ENCODE measurements around the gene VSTM2L.
A peak's percentile ranks its signal among the peaks of the same experiment; 100 is the strongest.

GRCh38 chr20:37856932-37857660, 45.8 kb upstream of the VSTM2L start:
- TF ChIP-seq RFX5 (IDR thresholded peaks at IDR 0.05; ENCODE audit: low read depth, low read length): no peak; the same call in 1 of the 2 replicates
- TF ChIP-seq POLR2A (IDR thresholded peaks at IDR 0.05; ENCODE audit: low read depth, low read length): no peak
- TF ChIP-seq, protein P1, sequence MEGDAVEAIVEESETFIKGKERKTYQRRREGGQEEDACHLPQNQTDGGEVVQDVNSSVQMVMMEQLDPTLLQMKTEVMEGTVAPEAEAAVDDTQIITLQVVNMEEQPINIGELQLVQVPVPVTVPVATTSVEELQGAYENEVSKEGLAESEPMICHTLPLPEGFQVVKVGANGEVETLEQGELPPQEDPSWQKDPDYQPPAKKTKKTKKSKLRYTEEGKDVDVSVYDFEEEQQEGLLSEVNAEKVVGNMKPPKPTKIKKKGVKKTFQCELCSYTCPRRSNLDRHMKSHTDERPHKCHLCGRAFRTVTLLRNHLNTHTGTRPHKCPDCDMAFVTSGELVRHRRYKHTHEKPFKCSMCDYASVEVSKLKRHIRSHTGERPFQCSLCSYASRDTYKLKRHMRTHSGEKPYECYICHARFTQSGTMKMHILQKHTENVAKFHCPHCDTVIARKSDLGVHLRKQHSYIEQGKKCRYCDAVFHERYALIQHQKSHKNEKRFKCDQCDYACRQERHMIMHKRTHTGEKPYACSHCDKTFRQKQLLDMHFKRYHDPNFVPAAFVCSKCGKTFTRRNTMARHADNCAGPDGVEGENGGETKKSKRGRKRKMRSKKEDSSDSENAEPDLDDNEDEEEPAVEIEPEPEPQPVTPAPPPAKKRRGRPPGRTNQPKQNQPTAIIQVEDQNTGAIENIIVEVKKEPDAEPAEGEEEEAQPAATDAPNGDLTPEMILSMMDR (conservative IDR thresholded peaks at IDR 0.05; ENCODE audit: low read depth, low read length): no peak
- TF ChIP-seq, protein P2, sequence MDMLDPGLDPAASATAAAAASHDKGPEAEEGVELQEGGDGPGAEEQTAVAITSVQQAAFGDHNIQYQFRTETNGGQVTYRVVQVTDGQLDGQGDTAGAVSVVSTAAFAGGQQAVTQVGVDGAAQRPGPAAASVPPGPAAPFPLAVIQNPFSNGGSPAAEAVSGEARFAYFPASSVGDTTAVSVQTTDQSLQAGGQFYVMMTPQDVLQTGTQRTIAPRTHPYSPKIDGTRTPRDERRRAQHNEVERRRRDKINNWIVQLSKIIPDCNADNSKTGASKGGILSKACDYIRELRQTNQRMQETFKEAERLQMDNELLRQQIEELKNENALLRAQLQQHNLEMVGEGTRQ (IDR thresholded peaks at IDR 0.05; ENCODE audit: low read depth, low read length): no peak
- no peak for TF ChIP-seq NFE2L2 (IDR thresholded peaks at IDR 0.05; ENCODE audit: low read depth, low read length)
- 0 out of 2 replicates have a peak, but pooled peaks have one; percentile 35 for TF ChIP-seq FOS (IDR thresholded peaks at IDR 0.05; ENCODE audit: low read depth, low read length)
- no peak for TF ChIP-seq MXI1 (IDR thresholded peaks at IDR 0.05; ENCODE audit: borderline replicate concordance, low read depth, low read length)
- no peak for TF ChIP-seq RAD21 (IDR thresholded peaks at IDR 0.05; ENCODE audit: low read length)
- TF ChIP-seq BHLHE40 (IDR thresholded peaks at IDR 0.05; ENCODE audit: low read depth, low read length): peak; percentile 29; the same call in 1 of the 2 replicates
- no peak for TF ChIP-seq MAFK (IDR thresholded peaks at IDR 0.05; ENCODE audit: low read depth, low read length)
- TF ChIP-seq, protein P3, sequence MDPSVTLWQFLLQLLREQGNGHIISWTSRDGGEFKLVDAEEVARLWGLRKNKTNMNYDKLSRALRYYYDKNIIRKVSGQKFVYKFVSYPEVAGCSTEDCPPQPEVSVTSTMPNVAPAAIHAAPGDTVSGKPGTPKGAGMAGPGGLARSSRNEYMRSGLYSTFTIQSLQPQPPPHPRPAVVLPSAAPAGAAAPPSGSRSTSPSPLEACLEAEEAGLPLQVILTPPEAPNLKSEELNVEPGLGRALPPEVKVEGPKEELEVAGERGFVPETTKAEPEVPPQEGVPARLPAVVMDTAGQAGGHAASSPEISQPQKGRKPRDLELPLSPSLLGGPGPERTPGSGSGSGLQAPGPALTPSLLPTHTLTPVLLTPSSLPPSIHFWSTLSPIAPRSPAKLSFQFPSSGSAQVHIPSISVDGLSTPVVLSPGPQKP (IDR thresholded peaks at IDR 0.05; ENCODE audit: borderline replicate concordance, low read depth, low read length): no peak
